ENCODE results near the gene CAMSAP1.
"Not testable (repeated sequence)": the region's sequence is repeated elsewhere in the genome, so short reads cannot be mapped to it uniquely, and the experiment has no call there.

The CAMSAP1 gene

DNA sequence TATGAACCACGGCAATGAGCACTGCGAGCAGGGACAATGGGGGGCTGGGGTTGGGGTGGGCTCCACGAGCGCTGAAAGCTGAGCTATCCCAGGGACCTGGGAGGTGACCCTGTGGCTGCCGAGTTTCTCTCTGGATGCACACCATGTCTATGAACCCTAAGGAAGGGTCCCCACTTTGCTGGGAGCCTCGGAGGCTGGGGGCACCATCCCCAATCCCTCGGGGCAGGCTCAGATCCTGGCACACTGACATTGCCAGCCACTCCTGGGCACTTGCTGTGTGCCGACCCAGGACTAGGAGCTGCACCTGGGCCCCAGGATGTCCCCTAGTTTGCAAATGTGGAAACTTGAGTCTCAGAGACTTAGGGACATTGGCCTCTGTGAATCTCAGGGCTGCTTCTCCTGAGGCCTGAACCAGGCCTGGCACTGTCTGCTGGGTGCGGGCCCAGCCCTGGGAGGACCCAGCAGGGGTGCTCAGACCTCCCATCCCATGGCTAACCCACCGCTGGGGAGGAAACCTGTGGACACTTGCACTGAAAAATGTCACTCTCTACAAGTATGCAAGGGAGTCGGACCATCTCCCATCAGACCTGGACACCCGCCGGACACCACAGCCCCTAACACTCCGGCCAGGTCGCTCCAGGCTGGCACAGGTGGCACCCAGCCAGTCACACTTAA is 13.0 kb upstream of the CAMSAP1 start:
- DNase-seq = no peak

DNA sequence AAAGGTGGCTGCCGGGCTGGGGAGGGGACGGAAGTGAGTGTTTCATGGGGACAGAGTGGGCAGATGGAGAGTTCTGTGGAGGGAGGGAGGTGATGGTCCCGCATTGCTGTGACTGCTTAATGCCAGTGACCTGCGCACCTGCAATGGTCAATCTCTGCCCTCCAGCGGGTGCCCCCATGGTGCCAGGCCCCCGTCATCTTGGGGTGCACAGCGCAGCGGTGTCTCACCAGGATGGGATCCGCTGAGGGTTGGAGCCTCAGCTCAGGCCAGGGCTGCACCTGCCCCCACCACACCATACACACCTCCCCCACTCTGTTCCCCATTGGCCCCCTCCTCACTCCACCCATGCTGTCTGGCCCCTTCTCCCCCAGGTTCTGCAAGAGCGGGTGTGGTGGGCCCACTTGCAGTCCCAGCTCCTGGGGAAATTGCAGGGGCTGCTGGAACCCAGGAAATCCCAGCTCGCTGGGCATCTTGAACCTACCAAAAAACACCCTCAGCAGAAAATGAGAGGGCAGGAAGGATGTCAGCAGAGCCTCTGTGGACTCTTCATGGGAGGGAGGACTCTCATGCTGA is 12.1 kb upstream of the CAMSAP1 start:
- DNase-seq = no peak

DNA sequence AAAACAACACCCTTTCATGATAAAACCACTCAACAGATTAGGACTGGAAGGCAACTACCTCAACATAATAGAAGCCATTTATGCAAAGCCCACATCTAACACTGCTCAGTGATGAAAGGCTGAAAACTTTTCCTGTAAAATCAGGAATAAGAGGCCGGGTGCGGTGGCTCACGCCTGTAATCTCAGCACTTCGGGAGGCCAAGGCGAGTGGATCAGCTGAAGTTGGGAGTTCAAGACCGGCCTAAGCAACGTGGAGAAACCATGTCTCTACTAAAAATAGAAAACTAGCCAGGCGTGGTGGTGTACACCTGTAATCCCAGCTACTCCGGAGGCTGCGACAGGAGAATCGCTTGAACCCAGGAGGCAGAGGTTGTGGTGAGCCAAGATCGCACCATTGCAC is 8.9 kb upstream of the CAMSAP1 start:
- not testable (repeated sequence) for DNase-seq

DNA sequence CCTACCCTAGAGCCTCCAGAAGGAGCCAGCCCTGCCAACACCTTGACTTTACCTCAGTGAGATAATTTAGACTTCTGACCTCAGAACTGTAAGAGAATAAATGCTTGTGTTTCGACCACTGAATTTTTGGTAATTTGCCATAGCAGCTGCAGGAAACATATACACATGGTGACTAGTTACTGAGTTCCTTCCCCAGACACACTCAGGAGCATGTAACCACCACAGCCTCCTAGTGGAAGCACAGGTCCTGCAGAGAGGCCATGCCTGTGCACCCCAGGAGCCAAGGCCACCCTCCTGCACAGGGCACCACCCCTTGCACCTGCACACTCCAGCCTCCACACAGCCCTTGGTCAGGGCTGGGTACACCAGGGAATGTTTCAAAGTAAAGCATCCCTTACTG is 7.6 kb upstream of the CAMSAP1 start:
- DNase-seq = no peak

DNA sequence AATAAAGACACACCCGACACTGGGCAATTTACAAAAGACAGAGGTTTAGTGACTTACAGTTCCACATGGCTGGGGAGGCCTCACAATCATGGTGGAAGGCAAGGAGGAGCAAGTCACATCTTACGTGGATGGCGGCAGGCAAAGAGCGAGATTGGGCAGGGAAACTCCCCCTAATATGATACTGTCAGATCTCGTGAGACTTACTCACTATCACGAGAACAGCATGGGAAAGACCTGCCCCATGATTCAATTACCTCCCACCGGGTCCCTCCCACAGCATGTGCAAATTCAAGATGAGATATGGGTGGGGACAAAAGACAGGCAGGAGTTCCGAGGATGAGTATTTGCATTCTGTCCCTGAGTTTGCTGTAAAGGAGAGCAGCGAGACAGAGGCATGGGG is 3.9 kb upstream of the CAMSAP1 start:
- DNase-seq = not testable (repeated sequence)

DNA sequence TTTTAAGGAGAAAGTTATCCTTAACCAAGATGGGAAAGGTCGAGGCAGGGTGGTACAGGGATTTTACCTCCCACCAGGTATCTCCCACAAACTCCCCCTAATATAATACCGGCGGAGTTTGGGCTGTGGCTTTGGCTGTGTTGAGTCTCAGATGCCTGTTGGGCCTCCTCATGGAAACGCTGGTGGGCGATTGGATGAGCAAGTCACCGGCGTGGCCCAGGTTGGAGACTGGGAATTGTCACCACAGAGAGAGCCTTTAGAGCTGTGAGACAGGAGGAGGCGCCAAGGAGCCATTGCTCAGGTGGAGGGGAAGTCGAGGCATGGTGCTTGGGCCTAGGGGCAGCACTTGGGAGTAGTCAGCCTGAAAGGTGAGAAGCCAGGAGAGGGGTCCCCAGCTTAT is 3.4 kb upstream of the CAMSAP1 start:
- no peak for DNase-seq

DNA sequence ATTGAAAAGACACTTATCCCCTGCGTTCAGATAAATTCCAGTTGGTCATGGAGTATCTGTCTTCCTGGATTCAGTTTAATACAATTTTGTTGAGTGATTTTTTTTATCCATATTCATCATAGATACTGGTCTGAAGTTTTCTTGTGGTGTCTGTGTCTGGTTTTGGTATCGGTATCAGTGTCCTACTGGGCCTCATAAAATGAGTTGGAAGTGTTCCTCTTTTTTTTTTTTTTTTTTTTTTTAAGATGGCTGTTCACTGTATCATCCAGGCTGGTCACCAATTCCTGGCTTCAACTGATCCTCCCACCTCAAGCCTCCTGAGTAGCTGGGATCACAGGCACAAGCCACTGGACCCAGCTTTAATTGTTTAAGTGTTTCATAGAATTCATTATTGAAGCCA is 2.9 kb upstream of the CAMSAP1 start:
- no peak for DNase-seq

DNA sequence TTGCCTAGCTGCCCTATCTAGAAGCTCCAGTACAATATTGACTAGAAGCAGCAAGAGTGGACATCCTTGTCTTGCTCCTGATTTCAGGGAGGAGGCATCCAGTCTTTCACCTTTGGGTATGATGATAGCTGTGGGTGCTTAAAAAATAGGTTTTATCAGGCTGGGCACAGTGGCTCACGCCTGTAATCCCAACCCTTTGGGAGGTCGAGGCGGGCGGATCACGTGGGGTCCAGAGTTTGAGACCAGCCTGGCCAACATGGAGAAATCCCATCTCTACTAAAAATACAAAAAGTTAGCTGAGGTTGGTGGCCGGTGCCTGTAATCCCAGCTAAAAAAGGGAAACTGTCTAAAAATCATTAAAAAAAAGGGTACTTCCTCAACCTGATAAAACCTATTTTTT is 2.0 kb upstream of the CAMSAP1 start:
- no peak for DNase-seq

DNA sequence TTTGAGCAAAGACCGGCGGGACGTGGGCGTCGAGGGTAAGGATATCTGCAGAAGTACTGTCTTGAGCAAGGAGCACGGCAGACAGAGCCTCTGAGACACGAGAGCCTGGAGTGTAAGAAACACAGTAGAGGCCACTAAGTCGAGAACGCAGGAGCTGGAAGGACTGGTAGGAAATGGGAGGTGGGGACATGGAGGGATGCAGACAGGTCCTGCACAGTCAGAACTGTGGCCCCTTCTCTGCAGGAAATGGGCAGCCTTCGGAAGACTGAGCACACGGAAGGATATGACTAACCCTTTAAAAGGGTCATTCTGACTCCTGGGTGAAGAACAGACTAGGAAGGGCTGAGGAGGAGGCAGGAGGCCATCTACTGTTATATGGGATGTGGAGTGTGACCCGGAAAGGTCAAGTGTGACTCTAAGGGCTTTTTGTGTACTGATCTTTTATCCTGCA is 1.4 kb upstream of the CAMSAP1 start:
- no peak for DNase-seq

DNA sequence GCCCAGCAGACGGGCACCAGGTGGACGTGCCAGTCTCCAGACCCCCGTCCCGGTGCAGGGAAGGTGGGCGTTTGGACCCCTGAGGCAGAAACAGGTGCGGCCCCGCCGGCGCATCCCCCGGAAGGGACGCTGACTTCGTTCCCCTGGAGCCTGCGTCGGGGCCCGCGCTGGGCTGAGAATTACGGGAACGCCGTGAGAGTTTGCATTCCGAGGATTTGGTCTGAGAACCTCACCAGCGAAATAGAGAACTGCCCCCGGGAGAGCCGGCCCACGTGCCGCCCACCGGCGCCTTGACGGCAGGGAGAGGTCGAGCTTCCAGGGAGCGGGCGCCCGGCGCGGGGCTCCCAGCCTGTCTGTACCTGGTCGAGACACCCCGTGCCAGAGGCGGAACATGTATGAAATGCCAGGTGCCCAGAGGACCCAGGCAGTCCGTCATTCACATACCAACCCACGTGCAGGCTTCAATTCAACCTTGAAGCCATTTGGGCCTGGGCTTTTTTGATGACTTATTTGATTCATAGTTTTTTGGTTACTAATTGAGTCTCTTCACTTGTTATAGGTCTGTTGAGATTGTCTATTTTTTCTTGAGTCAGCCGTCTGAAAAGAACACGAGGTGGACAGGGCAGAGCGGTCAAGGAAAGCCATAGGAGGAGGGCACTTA is 877 bp upstream of the CAMSAP1 start:
- DNase-seq = peak; percentile 52

DNA sequence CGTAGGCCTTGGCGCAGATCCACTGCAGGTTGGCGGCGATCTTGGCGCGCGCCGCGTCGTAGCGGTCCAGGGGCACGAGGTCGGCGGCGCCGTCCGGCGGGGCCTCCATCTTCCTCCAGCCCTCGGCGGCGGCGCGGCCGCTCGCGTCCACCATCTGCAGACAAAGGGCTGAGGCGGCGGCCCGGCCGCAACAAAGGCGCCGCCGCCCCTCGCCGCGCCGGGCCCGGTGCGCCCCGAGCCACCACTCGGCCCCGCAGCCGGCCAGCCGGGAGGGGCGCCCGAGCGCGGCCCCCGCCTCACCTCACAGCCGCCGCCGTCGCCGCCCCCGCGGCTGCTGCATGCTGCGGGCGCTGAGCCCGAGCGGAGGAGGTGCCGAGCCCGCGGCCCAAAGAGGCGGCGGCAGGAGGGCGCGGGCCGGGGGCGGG is 328 bp downstream of the CAMSAP1 start:
- DNase-seq = no peak

DNA sequence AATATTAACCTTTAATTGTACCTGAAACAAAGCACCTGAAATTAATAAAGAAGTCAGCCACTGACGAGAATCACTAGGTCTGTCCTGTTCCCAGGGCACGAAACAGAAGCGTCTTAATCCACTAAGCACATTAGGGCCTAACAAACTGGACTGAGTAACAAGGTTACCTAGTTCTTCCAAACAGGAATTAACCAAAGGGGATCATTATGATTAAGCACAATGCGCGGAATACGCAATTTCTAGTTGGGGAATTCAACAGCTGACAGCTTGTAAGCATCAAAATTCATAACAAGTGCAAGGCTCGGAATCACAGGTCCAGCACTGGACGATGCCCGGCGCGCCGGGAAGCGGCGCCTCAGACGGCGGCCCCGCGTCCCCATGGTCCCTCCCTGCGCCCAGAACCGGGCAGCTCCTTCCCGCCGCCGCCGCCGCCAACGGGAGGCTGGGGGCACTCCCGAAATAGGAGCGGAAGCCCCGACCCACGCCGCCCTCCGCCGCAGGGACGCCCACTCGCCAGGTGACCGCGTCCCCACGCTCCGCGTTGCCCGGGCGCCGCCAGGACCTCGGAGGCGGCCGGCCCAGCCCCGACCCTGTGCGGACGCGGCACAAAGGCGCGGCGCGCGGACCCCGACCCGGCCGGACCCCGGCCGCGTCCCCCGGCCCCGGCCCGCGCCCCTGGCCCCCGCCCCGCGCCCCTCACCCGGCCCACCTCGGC is 898 bp downstream of the CAMSAP1 start:
- peak; percentile 38 for DNase-seq

DNA sequence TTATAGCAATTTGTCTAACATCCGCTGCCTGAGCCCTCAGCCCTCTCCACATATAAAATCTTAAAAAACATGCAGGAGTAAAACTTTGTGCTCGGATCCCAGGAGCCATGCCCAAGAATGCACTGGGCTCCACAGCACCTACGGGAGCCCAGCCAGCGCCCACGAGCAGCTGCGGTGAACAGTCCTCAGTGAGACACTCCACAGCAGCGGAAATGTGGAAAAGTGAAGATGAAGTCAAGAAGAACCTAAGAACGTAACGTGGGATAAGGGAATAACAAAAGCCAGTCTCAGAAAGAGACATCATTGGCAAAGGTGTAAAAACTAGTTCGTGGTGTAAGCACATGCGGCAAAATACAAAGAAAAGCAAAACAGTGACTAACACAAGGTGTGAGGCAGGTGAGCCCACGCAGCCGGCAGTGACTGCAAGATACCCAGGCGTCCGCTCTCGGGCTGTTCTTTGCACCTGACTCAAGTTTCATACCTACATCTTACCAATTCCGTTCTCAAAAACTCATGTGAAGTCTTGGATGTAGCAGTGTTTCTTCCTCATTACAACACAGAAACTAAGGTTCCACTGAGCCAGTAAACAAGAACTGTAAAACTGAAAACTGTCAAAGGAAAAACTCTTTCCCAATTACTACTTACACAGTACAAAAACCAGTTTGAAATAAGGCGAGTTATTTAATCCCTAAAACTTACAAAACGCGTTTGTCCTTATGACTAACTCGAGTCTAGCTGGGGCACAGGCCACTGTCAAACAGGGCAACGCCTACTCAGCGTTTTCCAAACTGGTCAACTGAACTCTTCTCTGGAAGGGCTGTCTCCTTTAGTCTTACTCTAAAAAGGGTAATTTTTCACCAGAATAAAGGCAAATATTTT is 1.7 kb downstream of the CAMSAP1 start:
- peak; percentile 77 for DNase-seq

DNA sequence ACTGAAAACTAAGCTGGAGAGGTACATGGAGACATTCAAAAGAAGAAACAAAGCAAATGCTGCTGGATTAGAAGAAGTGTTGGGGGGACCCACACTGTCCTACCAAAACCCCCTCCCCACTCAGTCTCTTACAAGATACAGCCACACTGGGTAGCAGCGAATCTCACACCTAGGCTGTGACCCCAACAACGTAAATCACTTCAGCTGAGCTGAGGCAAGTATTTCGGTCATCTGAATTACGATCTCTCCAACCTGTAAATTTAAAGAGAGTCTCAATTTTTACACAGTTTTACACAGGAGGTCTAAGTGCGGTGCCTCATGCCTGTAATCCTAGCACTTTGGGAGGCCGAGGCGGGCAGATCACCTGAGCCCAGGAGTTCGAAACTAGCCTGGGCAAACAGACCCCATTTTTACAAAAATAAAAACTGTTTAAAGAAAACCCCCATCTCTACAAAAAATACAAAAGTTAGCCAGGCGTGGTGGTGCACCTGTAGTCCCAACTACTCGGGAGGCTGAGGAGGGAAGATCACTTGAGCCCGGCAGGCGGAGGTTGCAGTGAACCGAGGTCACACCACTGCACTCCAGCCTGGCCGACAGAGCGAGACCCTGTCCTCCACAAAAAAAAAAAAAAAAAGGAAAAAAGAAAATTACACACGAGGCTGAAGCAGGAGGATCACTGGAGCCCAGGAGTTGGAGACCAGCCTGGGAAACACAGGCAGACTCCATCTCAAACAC is 3.4 kb downstream of the CAMSAP1 start:
- no peak for DNase-seq

DNA sequence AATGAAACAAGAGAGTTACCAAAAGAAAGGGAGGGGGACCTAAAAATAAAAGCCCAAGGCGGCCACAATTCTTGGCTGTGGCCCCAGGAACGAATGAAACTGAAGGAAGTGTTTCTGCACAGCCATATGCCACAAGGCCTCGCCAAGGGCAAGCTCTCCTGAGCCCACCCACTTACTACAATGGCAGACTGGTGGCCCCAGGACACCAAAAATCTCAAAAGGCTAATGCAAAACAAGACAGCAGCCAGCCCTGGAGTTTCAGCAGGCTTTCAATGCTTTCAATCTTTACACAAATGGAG is 4.0 kb downstream of the CAMSAP1 start:
- DNase-seq = no peak

DNA sequence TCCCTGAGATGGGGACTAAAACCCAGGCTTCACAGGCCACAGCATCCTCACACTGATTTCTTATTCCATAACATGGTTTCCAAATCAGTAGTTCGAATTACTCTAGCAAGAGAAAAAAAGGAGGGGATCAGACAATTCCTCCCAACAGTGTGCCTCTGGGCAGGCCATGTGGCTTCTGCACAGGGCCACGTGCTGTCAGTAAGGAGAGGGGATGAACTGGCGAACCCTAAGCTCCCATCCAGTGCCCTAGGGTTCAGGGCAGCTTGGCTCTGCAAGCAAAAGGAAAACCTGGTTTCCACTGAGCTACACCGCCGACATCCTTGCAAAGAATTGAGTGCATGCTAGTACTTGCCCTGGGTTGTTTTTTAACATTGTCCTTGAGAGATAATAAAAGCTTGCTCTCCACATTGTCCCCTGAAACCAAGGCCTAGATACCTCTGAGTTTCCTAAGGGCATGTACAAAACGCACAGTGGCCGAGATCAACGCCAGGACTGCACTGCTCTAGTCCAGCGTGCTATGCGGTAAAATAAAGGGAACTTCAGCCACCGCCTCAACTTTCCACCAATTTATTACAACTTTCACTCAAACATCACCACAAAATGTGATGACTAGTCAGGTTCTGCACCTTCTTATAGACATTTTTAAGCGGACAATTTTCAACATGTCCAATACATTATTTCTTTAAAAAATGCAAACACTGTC is 4.5 kb downstream of the CAMSAP1 start:
- no peak for DNase-seq

DNA sequence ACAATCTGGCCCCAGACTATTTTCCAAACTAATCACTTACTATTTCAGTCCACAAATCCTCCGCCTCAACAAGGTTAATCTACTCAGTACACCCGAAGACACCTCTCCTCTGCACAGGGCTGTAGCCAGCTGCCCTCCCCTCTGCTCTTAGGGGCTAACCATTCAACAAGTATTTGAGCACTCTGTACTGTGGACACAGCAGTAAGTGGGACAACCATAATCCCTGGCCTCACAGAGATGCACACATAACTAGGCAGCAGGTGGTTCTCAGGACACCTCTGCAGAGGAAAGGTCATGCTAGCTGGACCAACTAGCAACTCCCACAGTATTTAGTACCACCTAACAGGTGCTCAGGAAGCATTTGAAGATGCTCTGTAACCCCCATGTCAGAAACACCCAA is 5.5 kb downstream of the CAMSAP1 start:
- DNase-seq = no peak

DNA sequence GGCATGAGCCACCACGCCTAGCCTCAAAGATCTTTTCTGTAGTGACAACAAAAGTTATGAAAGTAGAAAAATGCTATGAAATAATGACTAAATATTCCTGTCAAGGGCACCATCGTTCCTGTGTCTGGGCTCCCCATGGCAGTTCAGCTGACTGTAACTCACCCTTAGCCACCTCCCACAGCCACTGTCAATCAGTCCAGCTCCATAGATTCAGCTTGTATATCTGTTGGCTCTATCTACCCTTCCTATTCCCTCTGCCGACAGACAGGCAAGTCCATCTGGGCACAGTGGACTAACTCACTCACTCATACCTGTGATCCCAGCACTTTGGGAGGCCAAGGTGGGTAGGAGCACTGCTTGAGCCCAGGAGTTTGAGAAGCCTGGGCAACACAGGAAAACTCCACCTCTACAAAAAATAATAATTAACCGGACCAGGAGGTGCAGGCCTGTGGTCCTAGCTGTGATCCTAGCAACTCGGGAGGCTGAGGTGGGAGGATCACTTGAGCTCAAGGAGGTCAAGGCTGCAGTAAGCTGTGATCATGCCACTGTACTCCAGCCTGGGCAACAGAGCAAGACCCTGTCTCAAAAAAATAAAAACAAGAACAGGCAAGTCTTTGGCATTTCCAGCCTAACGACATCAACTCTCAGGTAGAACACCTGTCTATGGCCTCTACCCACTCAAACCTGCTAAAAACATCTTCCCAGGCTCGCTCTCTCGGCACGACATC is 6.2 kb downstream of the CAMSAP1 start:
- DNase-seq = no peak

DNA sequence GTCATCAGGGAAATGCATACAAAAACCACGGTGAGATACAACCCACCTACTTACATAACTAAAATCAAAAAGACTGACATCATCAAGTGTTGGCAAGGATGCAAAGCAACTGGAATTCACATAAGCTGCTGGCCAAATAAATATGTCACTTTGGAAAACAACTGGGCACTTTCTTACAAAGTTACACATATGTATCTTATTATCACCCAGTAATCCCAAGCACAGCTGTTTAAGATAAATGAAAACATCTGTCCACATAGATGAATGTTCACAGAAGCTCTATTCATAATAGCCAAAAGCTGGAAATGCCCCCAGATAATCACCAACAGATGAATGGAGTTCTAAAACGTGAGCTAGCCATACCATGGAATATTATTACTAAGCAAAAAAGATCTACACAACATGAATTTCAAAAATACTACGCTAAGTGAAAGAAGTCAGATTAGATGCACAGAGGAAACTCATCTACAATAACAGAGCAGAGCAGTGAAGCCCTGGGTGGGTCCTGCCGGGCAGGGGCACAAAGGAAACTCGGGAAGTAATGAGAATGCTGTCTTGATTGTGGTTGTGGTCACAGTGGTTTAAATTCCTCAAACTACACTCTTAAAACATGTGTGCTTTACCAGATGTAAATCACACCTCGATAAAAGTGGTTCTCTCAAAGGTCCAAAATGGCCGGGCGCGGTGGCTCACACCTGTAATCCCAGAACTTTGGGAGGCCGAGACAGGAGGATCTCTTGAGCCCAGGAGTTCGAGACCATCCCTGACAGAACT is 8.5 kb downstream of the CAMSAP1 start:
- no peak for DNase-seq

DNA sequence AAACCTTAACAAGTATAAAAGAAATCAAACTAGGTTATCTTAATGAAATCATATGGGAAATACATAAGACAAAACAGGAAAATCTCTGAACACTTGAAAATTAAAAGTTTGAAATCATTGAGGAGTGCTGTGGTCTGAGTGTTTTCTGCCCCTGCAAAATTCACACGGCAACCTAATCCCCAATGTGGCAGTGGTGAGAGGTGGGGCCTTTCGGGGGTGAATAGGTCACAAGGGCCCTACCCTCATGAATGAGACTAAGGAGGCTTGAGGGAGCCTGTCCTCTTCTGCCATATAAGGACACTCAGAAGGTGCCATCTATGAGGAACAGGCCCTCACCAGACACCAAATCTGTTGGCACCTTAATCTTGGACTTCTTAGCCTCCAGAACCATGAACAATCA is 10.7 kb downstream of the CAMSAP1 start:
- no peak for DNase-seq

Data from stimulated activated CD8-positive, alpha-beta memory T cell treated with anti-CD3 and anti-CD28 coated beads, Interleukin-4, amount 100 ng/mL, for 48 hours (primary cell).